Kidney epithelial cell (primary cell): Measurements from ENCODE around the gene CYTH2. TPM values are rescaled to one million over a fixed set of nuclear protein-coding genes. Genes with fewer than 3 reads are reported as not detected.

Source experiments
- total RNA-seq: library from RNA; depleted of rRNA; stranded (reverse); fragments of >200 nt; gene quantifications from 2 replicates; pipeline ENCODE4 v1.2.3, GENCODE V29; 2015

CYTH2 gene
- total RNA-seq, 1 donor from 2014 or later = 77.3 TPM

Other genes with a start within 250 kb of the CYTH2 start
- 11.2 and 14.1 TPM in 2 replicates for gene CARD8, start 213.5 kb upstream of the CYTH2 start, total RNA-seq
- gene ZNF114, start 199.3 kb upstream of the CYTH2 start, total RNA-seq = 3.0 and 4.0 TPM in 2 replicates
- 30.7 and 32.5 TPM in 2 replicates for gene EMP3, start 143.8 kb upstream of the CYTH2 start, total RNA-seq
- gene TMEM143, start 105.4 kb upstream of the CYTH2 start, total RNA-seq = 4.4 and 5.8 TPM in 2 replicates
- gene SYNGR4, start 105.0 kb upstream of the CYTH2 start, total RNA-seq = 0.25 TPM in 1 of 2 replicates, not detected in the other
- 152 and 170 TPM in 2 replicates for gene KDELR1, start 77.8 kb upstream of the CYTH2 start, total RNA-seq
- 0.21 and 0.63 TPM in 2 replicates for gene GRIN2D, start 75.7 kb upstream of the CYTH2 start, total RNA-seq
- gene GRWD1, start 23.4 kb upstream of the CYTH2 start, total RNA-seq = 44.6 and 47.1 TPM in 2 replicates
- 0.54 and 2.1 TPM in 2 replicates for gene KCNJ14, start 13.8 kb upstream of the CYTH2 start, total RNA-seq
- gene LMTK3, start 42.5 kb downstream of the CYTH2 start, total RNA-seq = 2.3 and 2.9 TPM in 2 replicates
- gene SULT2B1, start 82.8 kb downstream of the CYTH2 start, total RNA-seq = 0.48 and 0.50 TPM in 2 replicates
- not detected in 2 replicates for gene SPACA4, start 137.4 kb downstream of the CYTH2 start, total RNA-seq
- 0.25 and 2.3 TPM in 2 replicates for gene FAM83E, start 145.7 kb downstream of the CYTH2 start, total RNA-seq
- gene RPL18, start 149.8 kb downstream of the CYTH2 start, total RNA-seq = 2,979 and 3,293 TPM in 2 replicates
- gene SPHK2, start 150.1 kb downstream of the CYTH2 start, total RNA-seq = 27.9 and 30.3 TPM in 2 replicates
- gene DBP, start 168.0 kb downstream of the CYTH2 start, total RNA-seq = 1.6 and 3.4 TPM in 2 replicates
- 1.1 and 1.7 TPM in 2 replicates for gene CA11, start 176.8 kb downstream of the CYTH2 start, total RNA-seq
- gene NTN5, start 203.6 kb downstream of the CYTH2 start, total RNA-seq = not detected in 2 replicates
- 1.8 and 1.9 TPM in 2 replicates for gene FUT2, start 226.6 kb downstream of the CYTH2 start, total RNA-seq